ENCODE data around the gene CEP112. TPM values are rescaled to one million over a fixed set of nuclear protein-coding genes. Genes with fewer than 3 reads are reported as not detected.

The CEP112 gene
- 12.3 and 16.0 TPM in 2 replicates for total RNA-seq

DNA sequence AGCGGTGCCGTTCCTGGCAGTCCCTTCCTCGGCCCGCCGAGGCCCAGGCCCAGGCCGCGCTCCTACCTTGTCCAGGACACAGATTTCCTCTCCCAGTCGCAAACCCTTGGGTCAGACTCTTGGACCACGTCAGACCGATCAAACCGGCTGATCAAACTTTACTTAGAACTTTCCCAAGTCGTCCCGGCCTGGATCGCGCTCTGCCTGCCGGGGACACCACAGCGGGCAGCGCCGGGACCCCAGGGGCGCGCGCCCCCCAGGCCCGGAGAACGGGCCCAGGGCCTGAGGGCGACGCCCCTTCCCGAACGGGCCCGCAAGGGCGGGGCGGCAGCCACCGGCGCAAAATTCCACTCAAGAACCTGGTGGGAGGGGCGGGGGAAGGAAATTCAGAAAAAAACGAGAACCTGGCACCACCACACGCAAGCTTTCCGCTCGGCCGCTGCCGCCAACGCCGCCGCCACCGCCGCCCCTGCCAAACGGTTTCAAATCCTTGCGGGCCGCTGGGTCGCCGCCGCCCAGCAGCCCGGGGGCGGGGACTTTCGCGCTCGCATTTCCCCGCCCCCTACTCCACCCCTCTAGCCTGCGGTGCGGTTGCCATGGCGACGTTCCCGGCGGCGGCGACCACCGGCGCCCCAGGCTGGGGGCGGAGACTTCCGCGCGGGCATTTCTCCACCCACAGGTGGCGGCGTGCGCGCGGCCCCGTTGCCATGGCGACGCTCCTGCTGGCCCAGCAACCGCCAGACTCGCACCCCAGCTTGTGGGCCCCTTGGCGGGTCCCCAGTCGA lies at the start of gene CEP112:
Gene CEP112 (minus strand): TSS at position 541 of the 785 bp plus-strand sequence.

DNA sequence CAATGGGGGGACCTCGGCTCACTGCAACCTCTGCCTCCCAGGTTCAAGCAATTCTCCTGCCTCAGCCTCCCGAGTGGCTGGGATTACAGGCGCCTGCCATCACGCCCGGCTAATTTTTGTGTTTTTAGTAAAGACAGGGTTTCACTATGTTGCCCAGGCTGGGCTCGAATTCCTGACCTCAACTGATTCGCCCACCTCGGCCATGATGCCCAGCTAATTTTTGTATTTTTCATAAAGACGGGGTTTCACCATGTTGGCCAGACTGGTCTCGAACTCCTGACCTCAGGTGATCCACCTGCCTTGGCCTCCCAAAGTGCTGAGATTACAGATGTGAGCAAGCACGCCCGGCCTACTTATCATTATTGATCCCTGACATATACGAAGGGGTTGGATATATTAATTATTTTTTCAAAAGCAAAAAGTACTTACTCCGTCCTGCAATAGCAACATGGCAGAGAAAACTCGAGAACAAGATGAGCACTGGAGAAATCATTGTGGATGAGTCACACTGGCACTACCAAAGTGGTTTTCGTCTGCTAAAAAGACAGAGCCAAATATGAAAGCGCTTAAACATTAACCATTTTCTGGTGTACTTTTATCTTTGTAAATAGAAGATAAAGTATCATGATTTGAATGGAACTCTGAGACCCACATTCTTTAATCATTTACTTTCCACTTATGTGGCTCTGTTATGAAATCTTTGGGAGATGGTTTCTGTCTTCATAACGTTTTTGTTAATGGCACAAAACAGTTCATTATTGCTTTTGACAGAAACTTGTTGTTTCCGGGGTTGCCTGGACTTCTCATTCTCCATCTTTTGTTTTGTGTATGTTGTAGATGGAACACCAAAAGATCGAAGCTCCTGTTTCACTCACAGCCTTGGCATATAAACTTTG lies 37.2 kb upstream of the CEP112 start, which contains the start of gene APOH:
Gene APOH (minus strand): TSS at position 529 of the 896 bp plus-strand sequence. CDS start 36 bp downstream, at position 493.

Other genes starting within 250 kb of the CEP112 start
- gene APOH, start 37.3 kb upstream of the CEP112 start, total RNA-seq, result not detected in 2 replicates
- gene PRKCA, start 110.5 kb upstream of the CEP112 start, total RNA-seq, result 2.9 and 7.1 TPM in 2 replicates

Data from bladder microvascular endothelial cell (primary cell).